Measurements from ENCODE around the gene NEURL4. TPM values are rescaled to one million over a fixed set of nuclear protein-coding genes. Genes with fewer than 3 reads are reported as not detected.

Gene NEURL4
- total RNA-seq, 2 donors from 2014 or later: 37.6 to 76.7 TPM

- Mint-ChIP-seq H3K27ac (peak overlapping the region; percentile 97), H3K9me3 (no peaks in the 10 kb centered on the region), H3K27me3 (no peaks in the 10 kb centered on the region), H3K4me1 (ENCODE audit: low read depth in 2 of 2) (peaks cover 64 to 74% of the 10 kb centered on the region in 2 donors), H3K4me3 (peak overlapping the region; percentile 87), H3K36me3 (peaks cover 38% of the 10 kb centered on the region)
- DNase-seq (ENCODE audit: low spot score) (no peak), ATAC-seq (no peak)
Measured at GRCh38 chr17:7311110-7311705, 17.9 kb downstream of the NEURL4 start.

GRCh38 chr17:7309628-7310027 lies 19.5 kb downstream of the NEURL4 start:
- H3K36me3 Mint-ChIP-seq: peaks cover 38% of the 10 kb centered on the region
- DNase-seq (ENCODE audit: low spot score): no peak
- peaks cover 64 to 68% of the 10 kb centered on the region in 2 donors for H3K4me1 Mint-ChIP-seq (ENCODE audit: low read depth in 2 of 2)
- no peaks in the 10 kb centered on the region for H3K27me3 Mint-ChIP-seq
- ATAC-seq: no peak
- peak overlapping the region; percentile 97 for H3K27ac Mint-ChIP-seq
- H3K9me3 Mint-ChIP-seq: no peaks in the 10 kb centered on the region
- H3K4me3 Mint-ChIP-seq: peak overlapping the region; percentile 87

DNA sequence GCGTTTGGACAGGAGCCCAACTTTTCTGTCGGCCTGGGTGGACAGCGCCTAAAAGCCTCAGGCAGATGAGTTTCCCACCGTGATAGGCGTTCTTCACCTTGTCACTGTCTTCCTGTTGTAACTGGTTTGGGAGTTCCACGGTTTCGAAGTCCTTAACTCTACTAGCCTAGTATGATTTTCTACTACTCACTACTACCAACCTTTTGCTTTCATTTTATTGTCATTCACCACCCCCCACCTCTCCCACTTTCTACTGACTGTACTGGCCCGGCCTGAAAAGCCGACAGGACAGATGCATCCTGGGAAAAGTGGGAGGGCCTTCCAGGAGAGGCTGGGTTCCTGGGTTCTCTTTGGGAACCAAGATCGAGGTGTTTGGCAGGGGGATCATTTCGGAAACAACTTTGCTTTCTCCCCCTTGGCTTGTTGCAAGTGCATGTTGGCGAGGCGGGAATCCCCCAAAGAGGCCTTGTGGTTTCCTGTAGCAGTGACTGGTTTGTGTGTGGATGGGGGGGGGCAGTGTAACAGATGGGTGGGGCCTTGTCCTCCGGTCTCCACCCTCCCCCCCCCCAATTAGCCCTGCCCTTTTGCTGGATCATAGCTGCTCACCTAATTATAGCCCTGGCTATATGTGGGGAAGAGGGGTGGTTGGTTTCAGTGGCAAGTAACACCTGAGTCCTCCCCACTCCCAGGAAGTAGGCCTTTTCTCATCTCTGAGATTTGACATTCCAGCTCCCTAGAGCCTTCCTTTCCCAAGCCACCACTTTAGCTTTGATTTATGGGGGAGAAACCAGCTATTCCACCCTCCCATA lies 20.3 kb downstream of the NEURL4 start:
- ATAC-seq (peak; percentile 36 to 70), DNase-seq (ENCODE audit: low spot score) (peak; percentile 93)
- no peaks in the 10 kb centered on the region for H3K9me3 Mint-ChIP-seq
- H3K27me3 Mint-ChIP-seq: no peaks in the 10 kb centered on the region
- H3K4me3 Mint-ChIP-seq: peak overlapping the region; percentile 87
- peak overlapping the region; percentile 97 for H3K27ac Mint-ChIP-seq
- peaks cover 31% of the 10 kb centered on the region for H3K36me3 Mint-ChIP-seq
- peaks cover 56 to 60% of the 10 kb centered on the region in 2 donors for H3K4me1 Mint-ChIP-seq (ENCODE audit: low read depth in 2 of 2)

DNA sequence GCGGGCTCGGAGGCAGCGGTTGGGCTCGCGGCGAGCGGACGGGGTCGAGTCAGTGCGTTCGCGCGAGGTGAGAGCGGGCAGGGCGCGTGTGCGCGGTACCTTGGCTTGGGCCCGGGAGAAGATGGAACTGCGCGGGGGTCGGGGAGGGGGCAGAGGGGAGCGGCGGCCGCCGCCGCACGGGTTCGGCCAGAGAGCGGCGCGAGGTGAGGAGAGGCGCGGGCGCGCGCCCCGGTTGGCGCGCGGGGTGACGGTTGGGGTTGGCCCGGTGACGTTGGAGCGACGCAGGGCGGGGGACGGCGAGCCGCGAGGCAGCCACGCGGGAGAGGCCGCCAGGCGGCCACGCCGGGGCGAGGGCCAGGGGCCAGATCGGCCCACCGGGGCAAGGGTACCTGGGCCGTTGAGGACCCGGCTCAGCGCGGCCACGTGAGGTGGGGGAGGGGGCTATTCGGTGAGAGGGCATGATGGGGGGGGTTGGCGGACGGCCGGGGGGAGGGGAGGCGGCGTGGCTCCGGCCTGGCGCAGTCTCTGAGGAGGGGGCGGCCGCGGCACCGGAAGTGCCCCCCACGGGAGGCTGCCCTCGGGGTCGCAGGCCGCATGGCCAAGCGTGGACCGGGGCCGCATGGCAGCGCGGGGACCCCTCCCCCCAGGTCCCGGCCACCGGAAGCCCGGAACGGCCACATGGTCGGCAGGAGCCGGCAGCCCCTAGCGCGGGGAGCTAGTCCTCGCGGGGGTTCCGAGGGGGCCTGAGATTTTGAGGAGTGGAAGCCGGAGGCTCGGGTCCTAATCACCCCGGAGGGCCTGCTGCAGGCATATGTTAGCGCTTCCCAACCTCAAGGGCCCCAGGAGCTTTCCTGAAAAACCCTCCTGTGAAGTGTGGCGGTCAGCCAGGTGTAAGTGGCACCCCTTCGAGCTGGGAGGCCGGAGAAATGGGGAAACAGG lies 21.2 kb downstream of the NEURL4 start:
- DNase-seq (ENCODE audit: low spot score) (peak; percentile 72), ATAC-seq (peak; percentile 1 to 18)
- peak overlapping the region; percentile 97 for H3K27ac Mint-ChIP-seq
- H3K9me3 Mint-ChIP-seq: no peaks in the 10 kb centered on the region
- no peaks in the 10 kb centered on the region for H3K27me3 Mint-ChIP-seq
- H3K4me3 Mint-ChIP-seq: peak overlapping the region; percentile 87
- H3K36me3 Mint-ChIP-seq: peaks cover 31% of the 10 kb centered on the region
- H3K4me1 Mint-ChIP-seq (ENCODE audit: low read depth in 2 of 2): peaks cover 49 to 51% of the 10 kb centered on the region in 2 donors

GRCh38 chr17:7306911-7307685 lies 22.0 kb downstream of the NEURL4 start, which contains the start of gene EIF5A:
Gene EIF5A (plus strand): TSS chr17:7307628. CDS start chr17:7309636, 2,008 bp downstream.
- Mint-ChIP-seq H3K27ac (peak within 1 kb of the TSS; percentile 97), H3K27me3 (no peaks in the 10 kb centered on the region), H3K4me1 (ENCODE audit: low read depth in 2 of 2) (peaks cover 42 to 43% of the 10 kb centered on the region in 2 donors), H3K36me3 (peaks cover 31% of the 10 kb centered on the region), H3K9me3 (no peaks in the 10 kb centered on the region), H3K4me3 (peak within 1 kb of the TSS; percentile 87)
- DNase-seq (ENCODE audit: low spot score) (peak; percentile 100), ATAC-seq (peak; percentile 89 to 91)

- Mint-ChIP-seq H3K4me3 (no peak overlapping the region), H3K27me3 (peaks cover 0 to 5% of the 10 kb centered on the region in 2 donors), H3K36me3 (peaks cover 5% of the 10 kb centered on the region), H3K27ac (no peak overlapping the region), H3K4me1 (ENCODE audit: low read depth in 2 of 2) (peaks cover 15 to 16% of the 10 kb centered on the region in 2 donors), H3K9me3 (no peaks in the 10 kb centered on the region)
- ATAC-seq (no peak), DNase-seq (ENCODE audit: low spot score) (no peak)
Measured at GRCh38 chr17:7304179-7304578, 25.0 kb downstream of the NEURL4 start.

GRCh38 chr17:7296189-7296861 lies 32.8 kb downstream of the NEURL4 start:
- DNase-seq (ENCODE audit: low spot score) (peak; percentile 79), ATAC-seq (peak; percentile 66 to 79)
- H3K36me3 Mint-ChIP-seq: no peaks in the 10 kb centered on the region
- H3K27ac Mint-ChIP-seq: peak overlapping the region in 1 of 2 donors; percentile 38
- H3K4me1 Mint-ChIP-seq (ENCODE audit: low read depth in 2 of 2): peaks cover 7 to 21% of the 10 kb centered on the region in 2 donors
- H3K27me3 Mint-ChIP-seq: peaks cover 20% of the 10 kb centered on the region in 2 donors
- H3K4me3 Mint-ChIP-seq: peak overlapping the region; percentile 8
- H3K9me3 Mint-ChIP-seq: no peaks in the 10 kb centered on the region

DNA sequence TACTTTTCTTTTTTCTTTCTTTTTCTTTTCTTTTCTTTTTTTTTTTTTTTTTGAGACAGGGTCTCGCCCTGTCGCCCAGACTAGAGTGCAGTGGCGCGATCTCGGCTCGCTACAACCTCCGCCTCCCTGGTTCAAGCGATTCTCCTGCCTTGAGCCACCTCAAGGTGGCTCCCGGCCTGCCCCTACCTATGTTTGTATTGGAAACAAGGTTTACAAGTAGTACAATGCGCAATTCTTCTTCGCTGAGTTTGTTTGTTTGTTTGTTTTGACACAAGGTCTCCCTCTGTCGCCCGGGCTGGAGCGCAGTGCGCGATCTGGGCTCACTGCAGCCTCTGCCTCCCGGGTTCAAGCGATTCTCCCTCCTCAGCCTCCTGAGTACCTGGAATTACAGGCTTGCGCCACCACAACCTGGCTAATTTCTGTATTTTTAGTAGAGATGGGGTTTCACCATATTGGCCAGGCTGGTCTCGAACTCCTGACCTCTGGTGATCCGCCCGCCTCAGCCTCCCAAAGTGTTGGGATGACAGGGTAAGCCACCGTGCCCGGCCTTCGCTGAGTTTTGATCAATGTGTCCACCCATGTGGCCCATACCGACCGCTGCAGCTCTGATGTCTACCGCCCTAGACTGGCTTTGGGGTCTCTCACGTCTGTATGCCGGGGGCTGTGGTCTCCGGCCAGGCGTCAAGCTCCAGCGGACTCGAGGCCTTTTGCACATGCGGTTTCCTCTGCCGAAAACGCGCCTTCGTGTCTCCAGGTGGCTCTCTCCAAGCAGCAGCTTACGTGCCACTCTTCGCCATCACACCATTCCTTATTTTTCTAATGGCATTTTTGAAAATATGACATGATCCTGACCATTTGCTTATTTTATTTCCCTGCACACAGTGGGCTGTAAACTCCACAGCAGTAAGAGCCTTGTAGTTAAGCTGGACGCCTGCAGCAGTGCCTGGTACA lies 33.6 kb downstream of the NEURL4 start:
- DNase-seq (ENCODE audit: low spot score) (no peak), ATAC-seq (no peak)
- Mint-ChIP-seq H3K27me3 (peaks cover 19 to 20% of the 10 kb centered on the region in 2 donors), H3K27ac (peak overlapping the region; percentile 37 to 48), H3K36me3 (no peaks in the 10 kb centered on the region), H3K4me3 (peak overlapping the region; percentile 84), H3K4me1 (ENCODE audit: low read depth in 2 of 2) (peaks cover 7 to 21% of the 10 kb centered on the region in 2 donors), H3K9me3 (no peaks in the 10 kb centered on the region)

DNA sequence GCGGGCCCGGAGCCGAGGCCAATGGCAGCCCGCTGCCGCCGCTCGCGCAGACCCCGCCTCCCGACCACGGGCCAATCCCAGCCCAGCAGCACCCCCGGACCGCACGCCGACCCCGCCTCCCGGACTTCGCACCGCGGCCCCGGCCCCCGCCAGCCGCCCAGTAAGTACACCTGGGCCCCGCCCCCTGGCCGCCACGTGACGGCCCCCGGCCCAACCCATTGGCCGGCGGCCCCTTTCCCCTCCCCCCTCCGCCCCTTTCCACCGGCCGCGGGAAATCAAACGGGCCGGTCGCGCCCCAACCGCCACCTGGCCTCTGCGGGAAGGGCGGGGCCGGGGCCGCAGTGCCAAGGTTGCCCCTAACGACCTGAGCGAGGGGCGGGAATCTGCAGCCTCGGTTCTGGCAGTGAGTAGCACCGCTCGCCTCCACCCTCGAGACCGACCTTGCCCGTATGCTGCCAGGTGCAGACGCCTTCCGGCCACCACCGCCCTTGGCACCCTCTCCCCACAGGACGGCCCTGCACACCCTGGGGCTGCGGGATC lies 34.5 kb downstream of the NEURL4 start, which contains the start of gene YBX2:
TSS of gene YBX2 (minus strand) at position 26 of the 540 bp plus-strand sequence. CDS start 139 bp downstream, outside the sequence.
- Mint-ChIP-seq H3K9me3 (no peaks in the 10 kb centered on the region), H3K27ac (peak within 1 kb of the TSS; percentile 37 to 48), H3K4me1 (ENCODE audit: low read depth in 2 of 2) (peaks cover 7 to 21% of the 10 kb centered on the region in 2 donors), H3K27me3 (peaks cover 20% of the 10 kb centered on the region in 2 donors), H3K36me3 (no peaks in the 10 kb centered on the region), H3K4me3 (peak within 1 kb of the TSS; percentile 84)
- DNase-seq (ENCODE audit: low spot score): peak; percentile 79
- ATAC-seq: peak; percentile 81 to 89

- Mint-ChIP-seq H3K4me3 (peak overlapping the region; percentile 51), H3K36me3 (no peaks in the 10 kb centered on the region), H3K27me3 (peaks cover 20% of the 10 kb centered on the region in 2 donors), H3K4me1 (ENCODE audit: low read depth in 2 of 2) (peaks cover 7 to 21% of the 10 kb centered on the region in 2 donors), H3K27ac (no peak overlapping the region), H3K9me3 (no peaks in the 10 kb centered on the region)
- DNase-seq (ENCODE audit: low spot score) (no peak), ATAC-seq (no peak)
Measured at GRCh38 chr17:7293816-7294613, 35.1 kb downstream of the NEURL4 start.

DNA sequence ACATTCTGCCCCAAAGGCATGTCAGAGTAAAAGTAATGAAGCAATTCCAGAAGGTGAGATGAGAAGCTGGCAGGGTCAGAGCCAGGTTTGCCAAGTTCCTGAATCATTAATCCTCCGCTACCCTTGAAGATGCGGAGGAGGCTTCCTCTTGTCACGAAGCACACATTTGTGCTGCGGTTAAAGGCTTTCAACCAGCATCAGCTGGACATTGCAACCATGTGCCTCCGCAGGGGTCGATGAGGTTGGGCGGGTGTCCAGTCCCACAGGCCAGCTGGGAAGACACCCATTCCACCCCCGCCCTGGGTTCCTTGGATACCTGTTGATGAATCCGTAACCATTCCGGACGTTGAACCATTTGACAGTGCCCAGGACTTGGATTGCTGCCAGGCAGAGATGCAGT lies 36.0 kb downstream of the NEURL4 start:
- Mint-ChIP-seq H3K27ac (no peak overlapping the region), H3K27me3 (peaks cover 23 to 27% of the 10 kb centered on the region in 2 donors), H3K36me3 (no peaks in the 10 kb centered on the region), H3K4me3 (peak overlapping the region; percentile 51), H3K9me3 (no peaks in the 10 kb centered on the region), H3K4me1 (ENCODE audit: low read depth in 2 of 2) (peaks cover 7 to 21% of the 10 kb centered on the region in 2 donors)
- DNase-seq (ENCODE audit: low spot score) (no peak), ATAC-seq (no peak)

Measured in natural killer cell treated with Interleukin-12 subunit alpha and Interleukin-12 subunit beta and Interleukin-15 and Interleukin-18, amount 100 ng/mL, for 72 hours (primary cell).